Smooth muscle cell (in vitro differentiated cells): ENCODE results near the gene CLCA1. TPM values are rescaled to one million over a fixed set of nuclear protein-coding genes. Genes with fewer than 3 reads are reported as not detected.
A peak's percentile ranks its signal among the peaks of the same experiment; 100 is the strongest.

Experiments
- DNase-seq: peaks from one replicate; lab custom pipeline; 2025; ENCODE audit not compliant: unreplicated experiment; lab: John Stamatoyannopoulos, UW
- H2AFZ ChIP-seq: fragments of 200-600 bp; sonication (generic); 2 replicates; pipeline ENCODE4 v1.6.0; 2016; ENCODE audit warnings: antibody characterized with exemption, low read depth, mild to moderate bottlenecking
- H3F3A ChIP-seq: fragments of 200-600 bp; sonication (generic); 2 replicates; pipeline ENCODE4 v1.6.0; 2017; ENCODE audit warnings: antibody characterized with exemption, low read depth
- H3K27ac ChIP-seq: fragments of 200-600 bp; sonication (generic); 2 replicates; pipeline ENCODE4 v1.5.1; 2016; ENCODE audit warnings: low read depth, mild to moderate bottlenecking
- H3K27me3 ChIP-seq: fragments of 200-600 bp; sonication (generic); 2 replicates; pipeline ENCODE4 v1.6.1; 2016; ENCODE audit warnings: low read depth, mild to moderate bottlenecking
- H3K36me3 ChIP-seq: fragments of 200-600 bp; sonication (generic); 2 replicates; pipeline ENCODE4 v1.5.1; 2016; ENCODE audit warnings: low read depth
- H3K4me1 ChIP-seq: fragments of 200-600 bp; sonication (generic); 2 replicates; pipeline ENCODE4 v1.5.1; 2016; ENCODE audit warnings: low read depth
- H3K4me2 ChIP-seq: fragments of 200-600 bp; sonication (generic); 2 replicates; pipeline ENCODE4 v1.6.0; 2016; ENCODE audit warnings: mild to moderate bottlenecking
- H3K4me3 ChIP-seq: fragments of 200-600 bp; sonication (generic); 2 replicates; pipeline ENCODE4 v1.5.1; 2016; ENCODE audit warnings: mild to moderate bottlenecking
- H3K79me2 ChIP-seq: fragments of 200-600 bp; sonication (generic); 2 replicates; pipeline ENCODE4 v1.6.0; 2016; ENCODE audit warnings: low read depth, mild to moderate bottlenecking
- H3K9ac ChIP-seq: fragments of 200-600 bp; sonication (generic); 2 replicates; pipeline ENCODE4 v1.6.0; 2016; ENCODE audit warnings: low read depth
- H3K9me3 ChIP-seq: fragments of 200-600 bp; sonication (generic); replicated peaks from 2 replicates; pipeline ENCODE4 v1.5.1; 2016; ENCODE audit warnings: low read depth
- H4K20me1 ChIP-seq: fragments of 200-600 bp; sonication (generic); 2 replicates; pipeline ENCODE4 v1.6.0; 2016; ENCODE audit warnings: low read depth
- WGBS: methylation state at CpG from one replicate; pipeline ENCODE4 v1.1.7; 2016; ENCODE audit warnings: low lambda C conversion rate; 5-methylcytosine and 5-hydroxymethylcytosine counted together
- polyA plus RNA-seq: library from polyadenylated mRNA; unstranded; fragments of >200 nt; fragmentation: Nextera tagmentation; extraction: Ambion mirVana; gene quantifications from 2 replicates; pipeline ENCODE4 v1.2.1, GENCODE V29; 2016
- total RNA-seq: library from RNA; depleted of rRNA; stranded (reverse); fragments of >200 nt; gene quantifications from 2 replicates; pipeline ENCODE4 v1.2.3, GENCODE V29; 2014
- TF ChIP-seq, protein P1 (sequence below): fragments of 200-600 bp; sonication (generic); IDR thresholded peaks from 2 replicates; pipeline ENCODE4 v1.5.1; 2017; ENCODE audit warnings: borderline replicate concordance, mild to moderate bottlenecking, antibody characterized with exemption; ENCODE audit not compliant: insufficient read depth, poor library complexity, severe bottlenecking

Gene CLCA1
- total and polyA plus RNA-seq, 2 experiments from 2014 or later = not detected

DNA sequence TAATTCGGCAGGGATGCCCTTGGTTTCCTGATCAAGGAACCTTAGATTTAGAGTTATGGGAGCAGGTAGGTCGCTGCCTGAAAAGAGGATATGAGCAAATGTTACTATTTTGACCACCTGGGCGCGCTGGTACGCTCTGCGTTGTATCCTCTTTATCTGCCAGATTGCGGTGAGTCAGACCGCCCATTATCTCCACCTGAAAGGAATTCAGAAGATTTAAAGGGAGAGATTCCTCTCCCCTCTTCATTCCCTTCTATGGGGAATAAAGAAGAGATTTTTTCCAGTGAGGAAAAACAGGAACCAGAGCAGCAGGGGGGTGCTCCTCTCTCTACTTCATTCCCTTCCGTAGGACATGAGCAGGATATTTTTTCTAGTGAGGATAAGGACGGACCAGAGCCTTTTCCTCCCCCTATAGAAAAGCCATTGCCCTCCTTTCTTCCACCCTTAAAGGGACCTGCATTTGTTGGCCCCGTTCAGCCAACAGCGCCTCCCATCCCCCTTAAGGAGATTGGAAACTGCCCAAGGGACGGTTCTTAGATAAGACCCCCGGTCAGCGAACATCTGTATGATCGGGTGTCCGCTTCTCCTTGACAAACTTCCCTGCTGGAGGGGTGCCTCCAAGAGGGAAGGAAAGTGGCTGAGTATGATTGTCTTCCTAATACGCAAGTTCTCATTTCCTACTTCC lies 34.1 kb downstream of the CLCA1 start:
- H3K27ac ChIP-seq = peak overlapping the region; percentile 59
- no peaks in the 10 kb centered on the region for H3K79me2 ChIP-seq
- 14% methylated on average over 18 of the region's 18 CpGs for WGBS
- TF ChIP-seq, protein P1, sequence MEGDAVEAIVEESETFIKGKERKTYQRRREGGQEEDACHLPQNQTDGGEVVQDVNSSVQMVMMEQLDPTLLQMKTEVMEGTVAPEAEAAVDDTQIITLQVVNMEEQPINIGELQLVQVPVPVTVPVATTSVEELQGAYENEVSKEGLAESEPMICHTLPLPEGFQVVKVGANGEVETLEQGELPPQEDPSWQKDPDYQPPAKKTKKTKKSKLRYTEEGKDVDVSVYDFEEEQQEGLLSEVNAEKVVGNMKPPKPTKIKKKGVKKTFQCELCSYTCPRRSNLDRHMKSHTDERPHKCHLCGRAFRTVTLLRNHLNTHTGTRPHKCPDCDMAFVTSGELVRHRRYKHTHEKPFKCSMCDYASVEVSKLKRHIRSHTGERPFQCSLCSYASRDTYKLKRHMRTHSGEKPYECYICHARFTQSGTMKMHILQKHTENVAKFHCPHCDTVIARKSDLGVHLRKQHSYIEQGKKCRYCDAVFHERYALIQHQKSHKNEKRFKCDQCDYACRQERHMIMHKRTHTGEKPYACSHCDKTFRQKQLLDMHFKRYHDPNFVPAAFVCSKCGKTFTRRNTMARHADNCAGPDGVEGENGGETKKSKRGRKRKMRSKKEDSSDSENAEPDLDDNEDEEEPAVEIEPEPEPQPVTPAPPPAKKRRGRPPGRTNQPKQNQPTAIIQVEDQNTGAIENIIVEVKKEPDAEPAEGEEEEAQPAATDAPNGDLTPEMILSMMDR = no peak
- no peaks in the 10 kb centered on the region for H3K36me3 ChIP-seq
- no peak for DNase-seq
- H3K4me2 ChIP-seq = peak overlapping the region; percentile 90
- no peaks in the 10 kb centered on the region for H4K20me1 ChIP-seq
- H3K9ac ChIP-seq = peak overlapping the region; percentile 7
- peaks cover 14% of the 10 kb centered on the region for H3F3A ChIP-seq
- no peaks in the 10 kb centered on the region for H3K27me3 ChIP-seq
- peaks cover 22% of the 10 kb centered on the region for H3K4me1 ChIP-seq
- peak overlapping the region; percentile 84 for H2AFZ ChIP-seq
- H3K9me3 ChIP-seq = no peaks in the 10 kb centered on the region
- peak overlapping the region; percentile 49 for H3K4me3 ChIP-seq

DNA sequence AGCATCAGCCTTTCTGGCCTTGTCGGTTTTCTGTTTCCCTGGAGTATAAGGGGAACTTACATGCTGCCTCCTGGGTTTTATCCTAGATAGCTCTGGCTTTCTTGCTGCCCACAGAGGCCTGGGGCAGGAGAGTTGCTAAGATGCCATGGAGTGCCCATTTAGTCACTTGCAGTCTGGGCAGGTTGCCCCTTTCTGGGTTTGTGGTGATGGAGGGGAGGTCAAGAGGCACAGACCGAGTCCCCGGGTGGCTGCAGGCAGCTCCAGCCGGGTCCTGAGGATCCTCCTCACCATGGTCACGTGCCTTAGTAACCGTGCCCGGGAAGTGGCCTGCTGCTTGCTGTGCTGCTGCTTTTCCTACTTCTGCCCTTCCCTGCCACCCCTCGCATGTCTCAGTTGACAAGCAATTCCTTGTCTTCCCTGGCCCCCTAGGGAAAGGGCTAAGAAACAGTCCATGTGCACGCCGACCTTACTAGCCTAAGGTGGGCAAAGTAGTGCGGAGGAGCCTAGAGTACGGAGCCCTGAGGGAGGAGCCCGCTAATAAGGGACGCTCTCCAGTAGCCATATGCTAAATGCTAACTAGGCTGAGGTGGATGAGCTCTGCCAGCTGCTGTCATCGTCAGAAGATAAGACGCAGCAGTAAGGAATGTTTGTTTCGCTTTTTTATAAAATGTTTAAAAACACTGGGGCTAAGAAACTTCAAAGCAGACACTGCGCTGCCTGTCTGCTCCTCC lies 34.8 kb downstream of the CLCA1 start:
- H2AFZ ChIP-seq = peak overlapping the region; percentile 84
- peak overlapping the region; percentile 49 for H3K4me3 ChIP-seq
- TF ChIP-seq, protein P1 = no peak

DNA sequence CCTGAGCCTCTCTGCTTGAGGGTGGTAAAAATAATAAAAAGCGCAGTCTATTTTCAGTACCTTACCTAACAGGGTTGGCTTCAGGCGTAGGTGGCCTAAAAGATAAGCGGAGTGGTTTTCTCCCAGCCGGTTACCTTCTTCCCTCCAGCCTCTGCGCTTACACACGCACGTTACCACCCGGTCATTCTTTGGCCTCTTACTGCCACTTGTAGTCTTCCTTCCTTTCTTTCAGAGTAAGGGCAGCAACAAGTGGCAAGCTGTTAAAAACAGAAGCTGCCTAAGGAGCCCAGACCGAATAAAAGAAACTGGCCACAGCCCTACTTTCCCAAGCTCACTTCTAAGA lies 35.4 kb downstream of the CLCA1 start:
- H3K27me3 ChIP-seq = no peaks in the 10 kb centered on the region
- H3K4me3 ChIP-seq = peak overlapping the region; percentile 49
- H3K79me2 ChIP-seq = no peaks in the 10 kb centered on the region
- H3K4me2 ChIP-seq = peak overlapping the region; percentile 90
- H3K4me1 ChIP-seq = peaks cover 22% of the 10 kb centered on the region
- H4K20me1 ChIP-seq = no peaks in the 10 kb centered on the region
- H3K27ac ChIP-seq = peak overlapping the region; percentile 59
- no peaks in the 10 kb centered on the region for H3K36me3 ChIP-seq
- 29% methylated on average over 9 of the region's 9 CpGs for WGBS
- DNase-seq = no peak
- no peaks in the 10 kb centered on the region for H3K9me3 ChIP-seq
- peaks cover 14% of the 10 kb centered on the region for H3F3A ChIP-seq
- H3K9ac ChIP-seq = peak overlapping the region; percentile 7
- TF ChIP-seq, protein P1 = no peak
- peak overlapping the region; percentile 84 for H2AFZ ChIP-seq

More for the DNA sequence above, 34.8 kb downstream of the CLCA1 start:
- Histone ChIP-seq H3F3A (peaks cover 14% of the 10 kb centered on the region), H3K4me2 (peak overlapping the region; percentile 90), H3K27me3 (no peaks in the 10 kb centered on the region), H3K79me2 (no peaks in the 10 kb centered on the region), H3K9ac (peak overlapping the region; percentile 7), H3K36me3 (no peaks in the 10 kb centered on the region), H4K20me1 (no peaks in the 10 kb centered on the region), H3K27ac (peak overlapping the region; percentile 59), H3K4me1 (peaks cover 22% of the 10 kb centered on the region), H3K9me3 (no peaks in the 10 kb centered on the region)
- no peak for DNase-seq
- 10% methylated on average over 18 of the region's 18 CpGs for WGBS
